ENCODE measurements around the gene PIGR.

DNA sequence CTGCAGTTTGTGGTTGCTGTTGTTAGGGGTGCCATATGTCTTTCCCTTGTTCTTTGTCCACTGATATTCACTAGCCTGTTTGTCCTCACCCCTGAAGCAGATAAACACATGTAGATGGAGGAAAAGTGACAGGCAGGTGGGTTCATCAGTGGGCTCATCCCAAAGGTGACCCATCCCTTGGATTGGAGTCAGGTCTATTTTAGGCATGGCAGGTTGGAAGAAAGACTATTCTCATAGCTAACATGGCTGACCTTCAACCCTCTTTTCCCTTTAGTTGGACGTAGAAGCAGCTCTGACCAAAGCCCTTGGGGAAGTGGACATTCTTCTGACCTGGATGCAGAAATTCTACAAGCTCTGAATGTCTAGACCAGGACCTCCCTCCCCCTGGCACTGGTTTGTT lies 43.6 kb downstream of the PIGR start:
- TF ChIP-seq, protein P1, sequence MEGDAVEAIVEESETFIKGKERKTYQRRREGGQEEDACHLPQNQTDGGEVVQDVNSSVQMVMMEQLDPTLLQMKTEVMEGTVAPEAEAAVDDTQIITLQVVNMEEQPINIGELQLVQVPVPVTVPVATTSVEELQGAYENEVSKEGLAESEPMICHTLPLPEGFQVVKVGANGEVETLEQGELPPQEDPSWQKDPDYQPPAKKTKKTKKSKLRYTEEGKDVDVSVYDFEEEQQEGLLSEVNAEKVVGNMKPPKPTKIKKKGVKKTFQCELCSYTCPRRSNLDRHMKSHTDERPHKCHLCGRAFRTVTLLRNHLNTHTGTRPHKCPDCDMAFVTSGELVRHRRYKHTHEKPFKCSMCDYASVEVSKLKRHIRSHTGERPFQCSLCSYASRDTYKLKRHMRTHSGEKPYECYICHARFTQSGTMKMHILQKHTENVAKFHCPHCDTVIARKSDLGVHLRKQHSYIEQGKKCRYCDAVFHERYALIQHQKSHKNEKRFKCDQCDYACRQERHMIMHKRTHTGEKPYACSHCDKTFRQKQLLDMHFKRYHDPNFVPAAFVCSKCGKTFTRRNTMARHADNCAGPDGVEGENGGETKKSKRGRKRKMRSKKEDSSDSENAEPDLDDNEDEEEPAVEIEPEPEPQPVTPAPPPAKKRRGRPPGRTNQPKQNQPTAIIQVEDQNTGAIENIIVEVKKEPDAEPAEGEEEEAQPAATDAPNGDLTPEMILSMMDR (optimal IDR thresholded peaks at IDR 0.05 in 1 of 3, IDR thresholded peaks at IDR 0.05 in 1 of 3, conservative IDR thresholded peaks at IDR 0.05 in 1 of 3; ENCODE audit: extremely low read depth in 1 of 3, insufficient read depth in 2 of 3, low read length in 3 of 3) = no peak
- TF ChIP-seq EZH2 (IDR thresholded peaks at IDR 0.05; ENCODE audit: low read length) = no peak

Data from keratinocyte (primary cell).